Measurements from ENCODE around the gene FAM184B.

GRCh38 chr4:17665346-17665745 is 116.1 kb downstream of the FAM184B start:
- no peak for TF ChIP-seq EZH2 (IDR thresholded peaks at IDR 0.05; ENCODE audit: insufficient read depth, poor library complexity, severe bottlenecking)
- TF ChIP-seq EZH2phosphoT487 (IDR thresholded peaks at IDR 0.05; ENCODE audit: insufficient read depth, low read depth): no peak

All from GM23248 (cell line).